Heart left ventricle (tissue), 16 donors: ENCODE measurements around the gene FAM149B1. TPM values are rescaled to one million over a fixed set of nuclear protein-coding genes. Genes with fewer than 3 reads are reported as not detected.

ENCODE experiments used
- ATAC-seq, 4 donors: fragments of 200-7000 bp; cut with Tn5 transposase; one replicate each; pipeline ENCODE4 v1.9.1; 2020 to 2022; ENCODE audit warnings: moderate library complexity in 4 of 4, mild to moderate bottlenecking in 3 of 4, moderate number of reproducible peaks in 1 of 4
- DNase-seq, 5 donors: peaks; one replicate each; pipeline ENCODE4 v3.0.0-alpha.2; 2020
- H3K27ac ChIP-seq, 12 donors: fragments of 200-600 bp; sonication (generic) in 4 of 12; one replicate each; pipeline versions ENCODE4 v1.5.0 to v1.8.0; 2016 to 2022; ENCODE audit warnings: mild to moderate bottlenecking in 2 of 12
- H3K27me3 ChIP-seq, 9 donors: fragments of 200-600 bp; sonication (generic) in 2 of 9; one replicate each; pipeline versions ENCODE4 v1.5.1 to v1.8.0; 2016 to 2022; ENCODE audit warnings: mild to moderate bottlenecking in 3 of 9
- H3K36me3 ChIP-seq, 9 donors: fragments of 200-600 bp; sonication (generic) in 2 of 9; one replicate each; pipeline versions ENCODE4 v1.5.0 to v1.8.0; 2018 to 2022; ENCODE audit warnings: mild to moderate bottlenecking in 2 of 9
- H3K4me1 ChIP-seq, 12 donors: fragments of 200-600 bp; sonication (generic) in 4 of 12; one replicate each; pipeline versions ENCODE4 v1.5.0 to v1.8.0; 2016 to 2022; ENCODE audit warnings: mild to moderate bottlenecking in 3 of 12
- H3K4me3 ChIP-seq, 12 donors: fragments of 200-600 bp; sonication (generic) in 4 of 12; one replicate each; pipeline versions ENCODE4 v1.5.0 to v1.8.0; 2017 to 2022; ENCODE audit warnings: mild to moderate bottlenecking in 9 of 12, moderate library complexity in 4 of 12
- H3K9me3 ChIP-seq, 12 donors: fragments of 200-600 bp; sonication (generic) in 4 of 12; one replicate each; pipeline versions ENCODE4 v1.5.0 to v1.8.0; 2016 to 2022; ENCODE audit warnings: mild to moderate bottlenecking in 1 of 12
- CTCF ChIP-seq, 12 donors: fragments of 200-600 bp; sonication (generic) in 4 of 12; IDR thresholded peaks; one replicate each; pipeline versions ENCODE4 v1.5.0 to v1.8.0; 2018 to 2022; ENCODE audit warnings: antibody characterized with exemption in 12 of 12, mild to moderate bottlenecking in 5 of 12
- POLR2A ChIP-seq, 2 donors: fragments of 450-650 bp; IDR thresholded peaks; one replicate each; pipeline ENCODE4 v1.6.1; 2017; ENCODE audit warnings: antibody characterized with exemption in 2 of 2, mild to moderate bottlenecking in 2 of 2, moderate library complexity in 2 of 2
- WGBS, 4 donors: extraction: QIAGEN DNeasy Blood & Tissue Kit in 2 of 4; methylation state at CpG; one replicate each; pipeline versions ENCODE4 v1.1.5 to v1.1.7; 2013 to 2018; 5-methylcytosine and 5-hydroxymethylcytosine counted together
- intact Hi-C, 10 donors: fragments of 100-400 bp; cut with DNase I; formaldehyde crosslinking; loops; one replicate each; pipeline versions ENCODE4 v1.11.1 to v1.14.2; 2022
- polyA plus RNA-seq, 2 donors: library from polyadenylated mRNA; stranded (reverse); fragments of 200-250 nt; gene quantifications; one replicate each; pipeline ENCODE4 v1.2.3, GENCODE V29; 2013
- total RNA-seq, 9 donors: library from RNA; depleted of rRNA in 2 of 9; stranded (reverse); fragments of >200 nt in 2 of 9; fragmentation: NEBNext Ultra II Directional in 3 of 9; extraction: Animal tissue kit (Norgen Biotek cat#: 25700) in 3 of 9; gene quantifications; one replicate each; pipeline versions ENCODE4 v1.1.0 to v1.2.4, GENCODE V29; 2016 to 2023
- donor health status: ischemic (EF 13 %, LVEDD 7.1; RV severe dilation, severe dysfunction).
- donor health status: healthy with polysubstance abuse.
- donor health status: DM: no; HTN: yes; CAD: no.
- donor health status: DM: no; HTN: no; CAD: no.
- donor health status: ischemic (EF 25% LVEDD 6.9; RV normal size, moderate dysfunction).
- donor health status: ischemic (EF 25% LVEDD 5.7; RV mildly dilated, moderate dysfunction).
- donor health status: healthy.
- donor health status: DM: yes; HTN: yes; CAD: no.
- donor health status: ischemic (EF 35%, LVEDD 5.7; RV mildly dilated, moderate dysfunction).
- donor health status: nonischemic (EF 11% LVEDD 7.7; RV severe dilation, severe dysfunction).
- donor health status: DM: yes; HTN: yes; CAD: no.
- donor health status: PGD.
- donor health status: ischemic (EF 29% LVEDD 5.4; RV normal size, mild dysfunction).
- donor health status: nonischemic (EF 23%, LVEDD 6.1; RV moderate dilation, normal function).

The FAM149B1 gene
- total and polyA plus RNA-seq, 11 donors = 7.8 to 21.8 (median 17.8) TPM

- no peak for TF ChIP-seq CTCF (IDR thresholded peaks at IDR 0.05)
- TF ChIP-seq POLR2A (IDR thresholded peaks at IDR 0.05) = no peak
- Histone ChIP-seq H3K36me3 (peaks cover 0 to 100% (median 78%) of the 10 kb centered on the region in 9 donors), H3K4me3 (no peak overlapping the region), H3K27me3 (no peaks in the 10 kb centered on the region), H3K4me1 (peaks cover 0 to 5% (median 0%) of the 10 kb centered on the region in 12 donors), H3K9me3 (no peaks in the 10 kb centered on the region), H3K27ac (no peak overlapping the region)
- ATAC-seq = no peak
- intact Hi-C loops = loop anchor here in 1 of 10 donors (5.0 kb wide), 1 partner anchor 36 kb away; no protein-coding TSS in a partner anchor
- 96 to 100% (median 99%) methylated on average over 2 of the region's 2 CpGs for WGBS, 4 donors
- no peak for DNase-seq
Observed at GRCh38 chr10:73126343-73126742, 41.6 kb upstream of the FAM149B1 start.

GRCh38 chr10:73131301-73131700 lies 36.6 kb upstream of the FAM149B1 start:
- TF ChIP-seq CTCF (IDR thresholded peaks at IDR 0.05) (no peak), POLR2A (IDR thresholded peaks at IDR 0.05) (no peak)
- Histone ChIP-seq H3K36me3 (peaks cover 0 to 100% (median 94%) of the 10 kb centered on the region in 9 donors), H3K27me3 (no peaks in the 10 kb centered on the region), H3K4me3 (no peak overlapping the region), H3K27ac (no peak overlapping the region), H3K4me1 (no peaks in the 10 kb centered on the region), H3K9me3 (no peaks in the 10 kb centered on the region)
- ATAC-seq = no peak
- intact Hi-C loops = loop anchor here in 1 of 10 donors (5.0 kb wide), 1 partner anchor 79 kb away; no protein-coding TSS in a partner anchor
- WGBS, 4 donors = 36 to 64% (median 50%) methylated on average over 2 of the region's 2 CpGs
- DNase-seq = no peak

DNA sequence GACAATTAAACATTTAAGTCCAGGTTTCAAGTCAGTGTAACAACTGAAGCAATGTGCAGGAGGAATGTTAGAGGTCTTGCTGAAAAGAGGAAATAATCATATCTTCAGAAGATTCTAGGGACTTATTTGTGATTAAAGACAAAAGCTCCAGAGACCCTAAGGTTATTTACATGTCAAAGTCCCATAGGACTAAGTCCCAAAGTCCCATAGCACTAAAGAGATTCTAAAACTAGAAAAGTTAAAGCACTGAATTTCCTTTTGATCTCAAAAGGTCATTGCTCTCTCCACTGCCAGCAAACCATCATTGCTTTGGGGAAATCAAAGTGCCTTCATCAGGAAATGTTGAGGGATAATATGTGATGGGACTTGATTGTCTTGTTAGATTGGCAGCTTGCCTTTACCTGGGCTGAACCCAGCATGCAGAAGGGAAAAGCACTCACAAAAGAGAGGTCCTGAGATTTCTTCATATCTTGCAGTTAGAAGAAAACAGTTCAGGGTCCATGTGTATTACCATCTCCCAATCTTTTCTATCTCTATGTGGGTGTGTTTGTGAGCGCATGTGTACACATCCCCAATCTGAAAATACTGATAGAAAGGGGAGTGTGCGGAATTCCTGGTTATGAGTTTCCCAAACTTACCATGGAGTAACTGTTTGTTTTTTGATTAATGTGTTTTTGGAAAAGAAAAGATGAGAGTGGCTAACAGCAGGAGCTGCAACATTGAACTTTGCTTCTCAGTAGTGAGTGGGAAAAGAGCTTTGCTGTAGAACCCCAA lies 35.8 kb upstream of the FAM149B1 start:
- Histone ChIP-seq H3K27ac (no peak overlapping the region), H3K4me1 (no peaks in the 10 kb centered on the region), H3K9me3 (no peaks in the 10 kb centered on the region), H3K4me3 (no peak overlapping the region), H3K27me3 (no peaks in the 10 kb centered on the region), H3K36me3 (peaks cover 0 to 100% (median 94%) of the 10 kb centered on the region in 9 donors)
- 91 to 95% (median 93%) methylated on average over 2 of the region's 2 CpGs for WGBS, 4 donors
- intact Hi-C loops = loop anchor here in 1 of 10 donors (5.0 kb wide), 1 partner anchor 80 kb away; no protein-coding TSS in a partner anchor
- TF ChIP-seq POLR2A (IDR thresholded peaks at IDR 0.05) = no peak
- TF ChIP-seq CTCF (IDR thresholded peaks at IDR 0.05) = no peak
- no peak for ATAC-seq
- DNase-seq = no peak

DNA sequence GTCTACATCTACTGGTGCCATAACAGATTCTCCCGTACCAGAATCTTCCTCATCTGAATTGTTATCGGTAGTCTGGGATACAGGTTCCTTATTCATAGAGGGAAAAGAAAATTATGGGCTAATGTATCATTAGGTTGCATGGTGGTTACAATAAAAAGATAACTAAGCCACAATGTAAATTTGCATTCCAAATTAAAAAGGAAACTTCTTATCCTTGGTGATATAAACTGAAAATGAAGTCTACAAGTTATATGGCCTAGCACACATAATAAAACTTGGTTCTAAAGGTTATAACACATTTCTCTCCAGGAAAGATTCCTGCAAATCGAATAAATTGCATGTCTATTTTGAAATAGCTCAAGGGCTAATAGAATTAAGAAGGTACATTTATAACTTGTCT lies 33.2 kb upstream of the FAM149B1 start:
- Histone ChIP-seq H3K36me3 (peaks cover 0 to 100% (median 96%) of the 10 kb centered on the region in 9 donors), H3K27me3 (no peaks in the 10 kb centered on the region), H3K4me3 (no peak overlapping the region), H3K9me3 (no peaks in the 10 kb centered on the region), H3K27ac (no peak overlapping the region), H3K4me1 (no peaks in the 10 kb centered on the region)
- TF ChIP-seq POLR2A (IDR thresholded peaks at IDR 0.05) = no peak
- TF ChIP-seq CTCF (IDR thresholded peaks at IDR 0.05) = no peak
- ATAC-seq = no peak
- intact Hi-C loops = loop anchor here in 1 of 10 donors (5.0 kb wide), 1 partner anchor 82 kb away; no protein-coding TSS in a partner anchor
- WGBS, 4 donors = 89 to 97% (median 96%) methylated on average over 3 of the region's 3 CpGs
- no peak for DNase-seq
